ENCODE data around the gene CCDC97. TPM values are rescaled to one million over a fixed set of nuclear protein-coding genes. Genes with fewer than 3 reads are reported as not detected.
A peak's percentile ranks its signal among the peaks of the same experiment; 100 is the strongest.

CCDC97 gene
- total RNA-seq, 1 experiment from 2014 or later: 26.4 TPM

- POLR2A ChIA-PET (ENCODE audit: unreplicated experiment): interaction anchor here (0.6 to 0.9 kb wide), 5 partner anchors 28 to 1066 kb away, joined by 3 to 13 read pairs (median 3); no protein-coding TSS in a partner anchor
- CTCF ChIA-PET: interaction anchor here (0.5 to 1.6 kb wide), 5 partner anchors 9 to 406 kb away, joined by 3 to 10 read pairs (median 6); partner anchors contain the start of genes B9D2 and HNRNPUL1
- intact Hi-C loops (cut with micrococcal nuclease; ENCODE audit: unreplicated experiment): loop anchor here (1.0 to 10.0 kb wide), 6 partner anchors 26 to 691 kb away; partner anchors contain the start of genes BCKDHA, CCDC97, DMAC2 and EXOSC5
- TF ChIP-seq EZH2 (IDR thresholded peaks at IDR 0.05; ENCODE audit: low read depth): no peak
- TF ChIP-seq, protein P1, sequence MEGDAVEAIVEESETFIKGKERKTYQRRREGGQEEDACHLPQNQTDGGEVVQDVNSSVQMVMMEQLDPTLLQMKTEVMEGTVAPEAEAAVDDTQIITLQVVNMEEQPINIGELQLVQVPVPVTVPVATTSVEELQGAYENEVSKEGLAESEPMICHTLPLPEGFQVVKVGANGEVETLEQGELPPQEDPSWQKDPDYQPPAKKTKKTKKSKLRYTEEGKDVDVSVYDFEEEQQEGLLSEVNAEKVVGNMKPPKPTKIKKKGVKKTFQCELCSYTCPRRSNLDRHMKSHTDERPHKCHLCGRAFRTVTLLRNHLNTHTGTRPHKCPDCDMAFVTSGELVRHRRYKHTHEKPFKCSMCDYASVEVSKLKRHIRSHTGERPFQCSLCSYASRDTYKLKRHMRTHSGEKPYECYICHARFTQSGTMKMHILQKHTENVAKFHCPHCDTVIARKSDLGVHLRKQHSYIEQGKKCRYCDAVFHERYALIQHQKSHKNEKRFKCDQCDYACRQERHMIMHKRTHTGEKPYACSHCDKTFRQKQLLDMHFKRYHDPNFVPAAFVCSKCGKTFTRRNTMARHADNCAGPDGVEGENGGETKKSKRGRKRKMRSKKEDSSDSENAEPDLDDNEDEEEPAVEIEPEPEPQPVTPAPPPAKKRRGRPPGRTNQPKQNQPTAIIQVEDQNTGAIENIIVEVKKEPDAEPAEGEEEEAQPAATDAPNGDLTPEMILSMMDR (conservative IDR thresholded peaks at IDR 0.05): peak; percentile 60
- Histone ChIP-seq H3K27ac (no peak overlapping the region), H3K36me3 (ENCODE audit: low read depth) (no peaks in the 10 kb centered on the region), H3K27me3 (ENCODE audit: insufficient read depth, low read depth) (no peaks in the 10 kb centered on the region), H3K79me2 (ENCODE audit: low read depth) (no peaks in the 10 kb centered on the region; the same call in 1 of the 2 replicates), H2AFZ (peak overlapping the region; percentile 74), H3K9me2 (ENCODE audit: insufficient read depth) (no peaks in the 10 kb centered on the region), H3F3A (ENCODE audit: insufficient read depth, low read depth) (peaks cover 15% of the 10 kb centered on the region; the same call in 1 of the 2 replicates), H4K20me1 (ENCODE audit: insufficient read depth) (no peaks in the 10 kb centered on the region), H3K4me3 (peak overlapping the region; percentile 80), H3K9me3 (ENCODE audit: insufficient read depth, low read depth) (no peaks in the 10 kb centered on the region), H3K4me2 (peak overlapping the region; percentile 98), H3K4me1 (replicated peaks; ENCODE audit: insufficient read depth) (peaks cover 15% of the 10 kb centered on the region)
- BruUV-seq (replicated peaks): no TSS peak
- DNase-seq: peak in 1 of 2 experiments; percentile 73
Measured at GRCh38 chr19:41352609-41353465, 42.9 kb downstream of the CCDC97 start.

DNA sequence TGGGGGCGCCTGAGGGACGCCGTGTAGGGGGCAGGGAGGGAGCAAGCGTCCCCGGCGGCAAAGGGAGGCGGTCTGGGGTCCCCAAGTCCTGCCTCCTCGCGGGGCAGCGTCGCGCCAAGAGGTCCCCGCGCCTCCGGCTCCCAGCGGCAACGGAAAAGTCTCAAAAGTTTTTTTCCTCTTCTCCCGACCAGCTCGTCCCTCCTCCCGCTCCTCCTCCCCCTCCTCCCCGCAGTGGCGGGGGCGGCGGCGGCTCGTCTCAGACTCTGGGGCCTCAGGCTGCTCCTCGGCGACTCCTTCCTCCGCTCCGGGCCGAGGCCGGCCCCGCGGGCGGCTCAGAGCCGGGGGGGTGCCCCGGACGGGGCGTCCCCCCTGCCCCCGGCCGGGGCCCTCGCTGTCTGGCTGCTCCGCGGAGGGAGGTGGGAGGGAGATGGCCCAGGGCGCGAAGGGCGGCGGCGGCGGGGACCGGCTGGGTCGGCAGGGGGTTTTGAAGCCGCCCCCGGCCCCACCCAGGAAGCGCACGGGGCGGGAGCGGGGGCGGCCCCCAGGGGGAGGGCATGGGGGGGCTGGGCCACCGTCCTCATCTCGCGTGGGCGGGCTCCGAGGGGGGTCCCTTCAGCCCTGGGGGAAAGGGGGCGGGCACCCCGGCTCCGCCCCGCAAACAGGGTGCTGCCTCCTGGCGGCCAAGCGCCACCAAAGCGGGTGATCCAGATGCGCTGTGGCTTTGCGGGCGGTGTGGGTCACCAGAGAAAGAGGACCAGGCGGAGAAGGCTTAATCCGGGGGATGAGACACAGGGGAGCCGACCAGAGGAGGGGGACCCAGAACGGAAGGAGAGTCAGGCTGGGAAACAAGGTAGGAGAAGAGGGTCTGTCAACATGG is 43.7 kb downstream of the CCDC97 start, which contains the start of gene TGFB1:
Gene TGFB1 (minus strand): TSS at position 457 of the 877 bp plus-strand sequence. CDS start 878 bp downstream, outside the sequence.
- Histone ChIP-seq H3K79me2 (ENCODE audit: low read depth) (no peaks in the 10 kb centered on the region; the same call in 1 of the 2 replicates), H4K20me1 (ENCODE audit: insufficient read depth) (no peaks in the 10 kb centered on the region), H3K4me3 (peak within 1 kb of the TSS; percentile 80), H2AFZ (peak within 1 kb of the TSS; percentile 74), H3K4me1 (replicated peaks; ENCODE audit: insufficient read depth) (peaks cover 15% of the 10 kb centered on the region), H3K27ac (no peak within 1 kb of the TSS), H3K9me2 (ENCODE audit: insufficient read depth) (no peaks in the 10 kb centered on the region), H3K36me3 (ENCODE audit: low read depth) (no peaks in the 10 kb centered on the region), H3F3A (ENCODE audit: insufficient read depth, low read depth) (peaks cover 15% of the 10 kb centered on the region; the same call in 1 of the 2 replicates), H3K4me2 (peak within 1 kb of the TSS; percentile 98), H3K27me3 (ENCODE audit: insufficient read depth, low read depth) (no peaks in the 10 kb centered on the region), H3K9me3 (ENCODE audit: insufficient read depth, low read depth) (no peaks in the 10 kb centered on the region)
- BruUV-seq (replicated peaks): TSS peak; percentile 89
- intact Hi-C loops (cut with micrococcal nuclease; ENCODE audit: unreplicated experiment): loop anchor here (1.0 to 10.0 kb wide), 5 partner anchors 27 to 691 kb away; partner anchors contain the start of genes BCKDHA, DMAC2 and EXOSC5
- ChIA-PET CTCF (interaction anchor here (1.2 to 1.6 kb wide), 2 partner anchors 10 to 90 kb away, joined by 3 to 10 read pairs; partner anchors contain the start of genes B9D2 and HNRNPUL1), POLR2A (ENCODE audit: unreplicated experiment) (interaction anchor here (0.6 to 0.8 kb wide), 4 partner anchors 29 to 890 kb away, joined by 3 read pairs; no protein-coding TSS in a partner anchor)
- TF ChIP-seq EZH2 (IDR thresholded peaks at IDR 0.05; ENCODE audit: low read depth): no peak
- TF ChIP-seq, protein P1 (conservative IDR thresholded peaks at IDR 0.05): peak; percentile 79
- DNase-seq: peak; percentile 39 to 91
